ENCODE results near the gene TRAPPC11.

DNA sequence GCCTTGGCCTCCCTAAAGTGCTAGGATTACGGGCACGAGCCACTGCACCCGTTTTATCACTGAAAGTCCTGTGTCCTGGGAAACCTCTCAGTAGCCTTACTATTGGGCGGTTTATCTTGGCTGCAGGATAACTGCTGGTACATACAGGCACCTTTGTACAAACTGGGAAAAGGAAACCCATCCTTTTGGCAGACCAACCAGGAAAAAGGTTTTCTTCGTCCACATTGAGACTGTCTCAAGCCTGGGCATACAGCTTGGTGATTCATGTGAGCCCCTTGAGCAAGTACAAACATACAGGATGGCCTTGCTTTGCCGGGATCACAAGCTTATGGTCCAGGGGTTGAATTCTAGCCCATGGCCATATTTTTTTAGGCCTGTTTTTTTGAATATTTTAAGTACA, 32.9 kb upstream of the TRAPPC11 start:
- TF ChIP-seq, protein P1, sequence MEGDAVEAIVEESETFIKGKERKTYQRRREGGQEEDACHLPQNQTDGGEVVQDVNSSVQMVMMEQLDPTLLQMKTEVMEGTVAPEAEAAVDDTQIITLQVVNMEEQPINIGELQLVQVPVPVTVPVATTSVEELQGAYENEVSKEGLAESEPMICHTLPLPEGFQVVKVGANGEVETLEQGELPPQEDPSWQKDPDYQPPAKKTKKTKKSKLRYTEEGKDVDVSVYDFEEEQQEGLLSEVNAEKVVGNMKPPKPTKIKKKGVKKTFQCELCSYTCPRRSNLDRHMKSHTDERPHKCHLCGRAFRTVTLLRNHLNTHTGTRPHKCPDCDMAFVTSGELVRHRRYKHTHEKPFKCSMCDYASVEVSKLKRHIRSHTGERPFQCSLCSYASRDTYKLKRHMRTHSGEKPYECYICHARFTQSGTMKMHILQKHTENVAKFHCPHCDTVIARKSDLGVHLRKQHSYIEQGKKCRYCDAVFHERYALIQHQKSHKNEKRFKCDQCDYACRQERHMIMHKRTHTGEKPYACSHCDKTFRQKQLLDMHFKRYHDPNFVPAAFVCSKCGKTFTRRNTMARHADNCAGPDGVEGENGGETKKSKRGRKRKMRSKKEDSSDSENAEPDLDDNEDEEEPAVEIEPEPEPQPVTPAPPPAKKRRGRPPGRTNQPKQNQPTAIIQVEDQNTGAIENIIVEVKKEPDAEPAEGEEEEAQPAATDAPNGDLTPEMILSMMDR (IDR thresholded peaks at IDR 0.05) = no peak
- no peak for TF ChIP-seq POLR2A (IDR thresholded peaks at IDR 0.05)
